ENCODE results near the gene ERMP1.
"Not testable (repeated sequence)": the region's sequence is repeated elsewhere in the genome, so short reads cannot be mapped to it uniquely, and the experiment has no call there.

Gene ERMP1

DNA sequence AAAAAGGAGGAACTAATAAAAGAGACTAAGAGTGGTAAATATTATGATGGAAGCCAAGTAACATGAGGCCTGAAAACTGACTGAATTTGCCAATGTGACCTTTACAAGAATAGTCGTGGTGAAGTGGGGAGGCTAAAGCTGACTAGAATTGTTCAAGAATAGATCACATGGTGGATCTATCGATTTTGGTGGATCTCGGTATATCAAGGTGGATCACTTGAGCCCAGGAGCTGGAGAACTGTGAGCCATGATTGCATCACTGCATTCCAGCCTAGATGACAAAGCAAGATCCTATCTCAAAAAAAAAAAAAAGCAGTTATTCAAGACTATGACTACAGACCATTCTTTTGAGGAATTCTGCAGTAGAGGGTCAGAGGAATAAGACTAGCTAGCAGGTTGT is 15.1 kb downstream of the ERMP1 start:
- no peak for DNase-seq (ENCODE audit: low spot score)

DNA sequence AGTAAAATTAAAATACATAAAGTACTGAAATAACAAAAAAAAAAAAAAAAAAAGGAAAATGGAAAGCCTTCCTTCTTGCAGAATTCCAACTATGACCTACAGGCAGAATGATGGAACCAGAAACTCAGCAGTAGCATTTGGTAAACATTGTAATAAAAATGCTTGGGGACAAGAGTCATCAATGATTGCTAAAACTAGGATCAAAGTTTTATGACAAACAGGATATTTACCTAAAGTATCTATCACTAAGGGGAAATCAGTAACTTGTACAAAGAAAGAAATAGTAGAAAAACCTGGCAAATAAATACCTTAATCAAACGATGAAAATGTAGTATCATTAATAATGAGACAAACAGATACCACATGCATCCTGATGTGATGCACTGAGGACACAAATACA is 17.5 kb downstream of the ERMP1 start:
- DNase-seq (ENCODE audit: low spot score): no peak

DNA sequence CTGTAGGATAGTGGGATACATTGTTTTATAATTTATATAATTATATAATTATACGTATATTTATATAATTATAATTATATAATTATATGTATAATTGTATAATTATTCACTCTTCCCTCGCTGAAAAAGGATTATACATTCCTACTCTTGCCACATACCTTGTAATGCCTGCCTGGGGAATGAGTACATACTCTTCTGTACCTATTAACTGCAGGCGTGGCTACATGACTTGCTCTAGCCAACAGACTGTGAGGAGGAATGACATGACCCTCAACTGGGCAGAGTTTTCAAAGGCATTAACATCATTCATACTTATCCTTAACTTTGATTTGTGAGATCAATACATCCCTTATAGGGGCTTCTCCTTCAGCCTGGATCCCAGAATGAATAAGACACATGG is 19.1 kb downstream of the ERMP1 start:
- no peak for DNase-seq (ENCODE audit: low spot score)

DNA sequence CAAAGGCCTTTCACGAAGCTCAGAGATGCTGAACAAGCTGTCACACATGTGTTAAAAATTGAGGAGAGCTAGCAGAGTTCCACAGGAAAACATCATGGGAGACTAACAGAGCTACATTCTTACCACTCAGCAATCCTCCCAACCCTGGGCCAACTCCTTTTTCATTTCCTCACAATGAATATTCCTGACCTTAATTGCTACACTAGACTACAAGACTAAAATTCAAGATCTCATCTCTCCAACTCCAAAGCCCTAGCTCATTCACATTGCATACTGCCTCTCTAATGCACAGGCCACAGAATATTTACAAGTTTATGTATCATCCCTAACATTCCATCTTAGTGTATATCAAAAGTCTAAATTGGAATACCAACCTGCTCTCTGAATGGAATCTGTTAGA is 21.2 kb downstream of the ERMP1 start:
- DNase-seq (ENCODE audit: low spot score): no peak

DNA sequence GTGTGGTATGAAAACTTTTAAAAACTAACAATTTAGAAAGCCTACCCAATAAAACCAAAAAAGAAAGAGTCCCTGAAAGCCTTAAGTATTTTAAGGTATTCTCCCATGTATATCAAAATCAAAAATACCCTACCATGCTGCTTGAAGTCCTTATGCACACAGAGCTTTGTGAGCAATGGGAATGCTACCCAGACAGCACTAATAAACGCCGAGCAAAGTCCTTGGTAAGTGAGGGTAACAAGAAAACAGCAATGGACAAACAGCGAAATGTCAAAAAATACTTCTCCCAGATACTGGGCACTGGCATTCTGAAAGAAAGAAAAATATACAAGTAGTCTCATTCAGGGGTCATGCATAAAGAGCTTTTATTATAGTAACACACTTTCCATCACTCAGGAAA is 27.4 kb downstream of the ERMP1 start:
- no peak for DNase-seq (ENCODE audit: low spot score)

DNA sequence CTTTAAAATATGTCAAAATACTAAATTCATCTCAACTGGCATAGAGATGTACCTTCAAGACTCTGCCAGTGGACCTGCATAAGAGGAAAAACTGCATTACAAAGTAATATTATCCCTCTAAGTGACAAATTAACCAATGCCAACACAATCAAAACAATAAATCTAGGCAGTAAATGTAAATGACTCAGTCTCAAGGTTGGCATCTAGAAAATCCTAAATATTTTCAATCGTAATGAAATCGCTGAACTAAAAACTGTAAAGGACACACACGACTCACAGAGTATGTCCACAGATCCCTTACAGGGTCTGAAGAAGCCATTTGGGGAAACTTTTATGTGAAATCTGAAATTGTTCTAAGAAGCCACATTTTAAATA is 31.2 kb downstream of the ERMP1 start:
- no peak for DNase-seq (ENCODE audit: low spot score)

DNA sequence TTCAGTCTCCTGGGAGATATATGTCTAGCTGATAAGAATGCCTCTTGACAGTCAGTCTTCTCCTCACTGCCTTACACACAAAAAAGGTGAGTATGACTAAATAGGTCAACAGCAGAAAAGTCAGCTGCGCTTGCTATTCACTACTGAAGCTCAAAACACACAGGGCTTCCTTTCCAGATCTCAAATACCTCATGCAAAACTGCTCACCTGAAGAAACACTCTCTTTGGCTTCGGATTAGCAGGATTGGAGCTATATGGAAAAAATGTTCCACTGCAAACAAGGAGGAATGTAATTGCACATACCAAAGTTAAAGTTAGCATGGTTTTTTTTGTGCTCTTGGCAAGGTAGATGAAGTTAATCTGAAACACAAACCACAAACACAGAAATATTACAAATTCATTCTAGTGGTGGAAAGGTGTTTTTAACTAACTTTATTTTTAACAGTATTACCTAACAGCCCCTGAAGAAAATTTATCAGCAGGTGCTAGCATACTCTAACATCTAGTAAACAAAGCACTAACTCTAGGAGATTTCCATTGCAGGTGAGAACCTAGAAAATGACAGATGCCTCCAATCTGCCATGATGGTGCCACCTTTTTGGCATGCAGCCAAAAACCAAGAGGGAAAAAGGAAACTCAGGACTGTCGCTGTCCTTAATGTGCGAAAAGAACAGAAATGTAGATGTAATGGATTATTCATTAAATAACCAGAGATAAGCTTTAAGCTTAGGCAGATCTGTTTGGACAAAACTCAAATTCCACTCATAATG is 31.8 kb downstream of the ERMP1 start:
- no peak for DNase-seq (ENCODE audit: low spot score)

DNA sequence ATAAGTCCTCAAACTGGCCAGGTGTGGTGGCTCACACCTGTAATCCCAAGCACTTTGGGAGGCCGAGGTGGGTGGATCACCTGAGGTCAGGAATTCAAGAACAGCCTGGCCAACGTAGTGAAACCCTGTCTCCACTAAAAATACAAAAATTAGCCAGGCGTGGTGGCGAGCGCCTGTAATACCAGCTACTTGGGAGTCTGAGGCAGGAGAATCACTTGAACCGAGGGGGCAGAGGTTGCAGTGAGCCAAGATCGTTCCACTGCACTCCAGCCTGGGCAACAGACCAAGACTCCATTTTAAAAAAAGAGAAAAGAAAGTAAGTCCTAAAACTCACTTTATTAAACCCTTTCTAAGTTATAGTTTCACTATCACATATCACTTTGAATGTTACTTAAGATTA is 32.5 kb downstream of the ERMP1 start:
- DNase-seq (ENCODE audit: low spot score): not testable (repeated sequence)

DNA sequence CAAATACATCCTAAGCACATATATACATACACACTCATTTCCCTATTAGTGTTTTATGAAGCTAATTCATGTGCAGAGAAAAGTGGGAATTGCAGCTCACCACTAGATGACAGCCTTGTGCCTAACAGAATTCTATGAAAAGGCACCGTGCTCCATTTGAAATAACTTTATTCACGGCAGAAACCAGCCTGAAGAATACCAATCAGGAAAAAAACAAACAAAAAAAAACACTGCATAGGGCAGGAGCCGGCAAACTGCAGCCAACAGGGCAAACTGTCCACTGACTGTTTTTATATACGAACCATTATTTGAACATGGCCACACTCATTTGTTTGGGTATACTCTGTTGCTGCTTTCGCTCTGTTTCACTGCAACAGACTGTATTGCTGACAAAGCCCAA is 33.6 kb downstream of the ERMP1 start:
- peak; percentile 14 for DNase-seq (ENCODE audit: low spot score)

DNA sequence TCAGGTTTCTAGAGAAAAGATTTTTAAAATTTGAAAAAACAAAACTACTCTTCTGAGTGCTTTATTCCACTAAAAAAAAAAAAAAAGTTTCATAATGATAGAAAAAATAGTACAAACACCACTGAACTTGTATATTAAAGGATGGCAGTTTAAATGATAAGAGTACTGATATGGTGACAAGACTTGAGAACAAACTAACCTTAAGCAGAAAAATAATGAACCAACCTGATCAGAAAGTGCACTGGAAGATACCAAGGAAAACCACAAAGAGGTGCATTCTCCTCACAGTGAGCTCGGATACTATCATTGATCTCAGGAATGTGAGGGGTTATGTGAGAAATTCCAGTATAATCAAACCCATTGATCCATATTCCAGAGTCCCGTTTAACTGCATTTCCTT is 34.3 kb downstream of the ERMP1 start:
- no peak for DNase-seq (ENCODE audit: low spot score)

DNA sequence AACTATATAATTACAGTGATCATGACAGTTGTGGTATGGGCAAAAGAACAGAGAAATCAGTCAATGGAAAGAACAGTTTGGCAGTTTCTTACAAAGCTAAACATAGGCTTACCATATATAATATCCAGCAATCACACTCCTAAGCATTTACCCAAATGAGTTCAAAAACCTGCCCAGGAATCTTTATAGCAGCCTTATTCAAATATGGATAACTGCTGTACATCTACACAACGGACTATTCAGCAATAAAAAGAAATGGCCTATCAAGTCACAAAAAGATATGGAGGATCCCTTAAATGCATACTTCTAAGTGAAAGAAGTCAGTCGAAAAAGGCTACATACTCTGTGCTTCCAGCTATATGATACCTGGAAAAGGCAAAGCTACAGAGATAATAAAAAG is 36.6 kb downstream of the ERMP1 start:
- no peak for DNase-seq (ENCODE audit: low spot score)

DNA sequence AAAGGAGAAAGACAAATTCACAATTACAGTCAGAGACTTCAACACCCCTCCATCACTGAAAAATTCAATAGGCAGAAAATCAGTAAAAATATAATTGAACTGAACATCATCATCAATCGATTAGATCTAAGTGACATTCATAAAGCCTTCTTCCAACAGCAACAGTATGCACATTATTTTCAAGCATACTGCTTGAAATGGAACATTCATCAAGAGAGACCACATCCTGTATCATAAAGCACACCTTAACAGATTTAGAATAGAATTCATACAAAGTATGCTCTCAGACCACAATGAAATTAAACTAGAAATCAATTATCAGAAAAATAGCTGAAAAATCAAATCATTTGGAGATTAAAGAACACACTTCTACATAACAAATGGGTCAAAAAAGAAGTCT is 39.1 kb downstream of the ERMP1 start:
- DNase-seq (ENCODE audit: low spot score): no peak

DNA sequence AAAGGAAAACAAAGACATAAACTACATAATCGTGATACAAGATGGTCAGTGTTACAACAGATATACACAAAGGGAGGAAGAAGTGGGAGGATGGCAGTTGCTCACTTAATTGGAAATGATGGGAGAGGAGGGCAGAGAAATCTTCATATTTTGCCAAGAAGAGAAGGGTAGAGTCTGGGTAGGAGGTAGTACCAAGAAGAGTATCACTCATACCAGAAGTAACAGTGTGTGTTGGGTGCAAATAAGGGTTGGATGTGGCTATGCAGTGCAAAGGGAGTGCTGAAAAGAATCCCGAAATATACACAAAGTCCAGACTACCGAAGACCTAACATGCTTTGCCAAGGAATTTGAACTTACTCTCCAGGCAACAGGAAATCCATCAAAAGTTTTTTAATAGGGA is 41.0 kb downstream of the ERMP1 start:
- no peak for DNase-seq (ENCODE audit: low spot score)

DNA sequence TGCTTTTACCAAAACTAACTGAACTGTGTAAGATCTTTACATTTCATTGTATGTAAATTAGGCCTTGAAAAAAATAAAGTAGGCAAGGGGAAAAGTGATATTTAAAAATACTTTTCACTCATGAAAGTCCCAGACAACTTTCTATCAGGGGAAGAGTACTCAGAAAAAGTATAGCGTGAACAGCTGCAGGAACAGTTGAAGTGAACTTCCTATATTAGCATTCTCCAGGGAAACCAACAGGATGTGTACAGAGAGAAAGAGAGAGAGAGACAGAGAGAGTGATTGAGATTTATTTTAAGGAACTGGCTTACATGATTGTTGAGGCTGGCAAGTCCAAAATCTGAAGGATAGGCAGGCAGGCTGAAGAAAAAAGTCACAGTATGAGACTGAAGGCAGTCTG is 42.0 kb downstream of the ERMP1 start:
- DNase-seq (ENCODE audit: low spot score): no peak

DNA sequence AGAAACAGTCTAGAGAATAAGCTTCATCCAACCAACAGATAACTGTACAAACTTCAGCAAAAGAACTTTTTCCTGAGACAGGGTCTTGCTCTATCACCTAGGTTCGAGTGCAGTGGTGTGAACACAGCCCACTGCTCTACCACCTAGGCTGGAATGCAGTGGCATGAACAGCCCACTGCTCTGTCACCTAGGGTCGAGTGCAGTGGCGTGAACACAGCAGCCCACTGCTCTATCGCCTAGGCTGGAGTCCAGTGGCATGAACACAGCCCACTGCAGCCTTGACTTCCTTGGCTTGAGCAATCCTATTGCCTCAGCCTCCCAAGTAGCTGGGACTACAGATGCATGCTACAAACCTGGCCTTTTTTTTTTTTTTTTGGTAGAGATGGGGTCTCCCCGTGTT is 43.4 kb downstream of the ERMP1 start:
- no peak for DNase-seq (ENCODE audit: low spot score)

DNA sequence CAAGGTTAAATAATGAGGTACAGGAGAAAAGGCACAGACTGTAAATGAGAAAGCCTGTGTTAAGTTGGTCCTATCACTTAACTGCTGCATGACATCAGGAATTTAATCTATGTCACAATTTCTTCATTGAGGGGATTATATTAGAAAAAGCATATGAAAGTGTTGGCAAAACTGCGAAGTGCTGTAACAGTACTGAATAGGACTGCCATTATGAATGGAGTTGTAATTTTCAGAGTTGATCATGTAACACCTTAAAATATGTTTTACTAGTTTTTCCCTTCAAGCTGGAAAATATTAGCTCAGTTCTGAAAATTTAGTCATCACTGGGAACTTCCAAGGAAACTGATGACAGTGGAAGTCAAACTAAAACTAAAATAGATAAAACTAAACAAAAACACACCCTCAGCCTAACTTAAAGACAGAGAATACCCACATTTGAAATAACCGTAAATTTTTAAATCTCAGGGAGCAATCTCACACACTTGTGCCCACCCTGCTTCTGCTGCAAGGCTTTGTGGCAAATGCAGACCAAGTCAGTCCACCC is 45.1 kb downstream of the ERMP1 start:
- DNase-seq (ENCODE audit: low spot score): no peak

DNA sequence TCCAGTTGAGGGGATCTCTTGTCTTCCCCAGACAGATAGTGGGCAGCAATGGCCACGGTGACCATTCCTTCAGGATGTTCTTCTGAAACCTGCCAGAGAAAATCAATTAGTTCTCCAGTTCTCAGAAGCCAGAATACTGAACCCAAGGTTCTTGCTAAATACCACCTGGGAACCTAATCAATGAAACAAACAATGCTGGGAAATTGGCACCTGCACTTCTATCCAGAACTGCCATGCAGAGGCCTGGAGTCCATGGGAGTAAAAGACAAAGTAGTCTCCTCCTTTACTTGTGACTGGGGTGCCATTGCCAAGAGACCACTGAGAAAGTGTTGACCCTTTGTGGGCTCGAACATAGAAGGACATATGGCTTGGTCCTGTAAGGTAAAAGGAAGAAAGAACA is 45.7 kb downstream of the ERMP1 start:
- DNase-seq (ENCODE audit: low spot score): no peak

DNA sequence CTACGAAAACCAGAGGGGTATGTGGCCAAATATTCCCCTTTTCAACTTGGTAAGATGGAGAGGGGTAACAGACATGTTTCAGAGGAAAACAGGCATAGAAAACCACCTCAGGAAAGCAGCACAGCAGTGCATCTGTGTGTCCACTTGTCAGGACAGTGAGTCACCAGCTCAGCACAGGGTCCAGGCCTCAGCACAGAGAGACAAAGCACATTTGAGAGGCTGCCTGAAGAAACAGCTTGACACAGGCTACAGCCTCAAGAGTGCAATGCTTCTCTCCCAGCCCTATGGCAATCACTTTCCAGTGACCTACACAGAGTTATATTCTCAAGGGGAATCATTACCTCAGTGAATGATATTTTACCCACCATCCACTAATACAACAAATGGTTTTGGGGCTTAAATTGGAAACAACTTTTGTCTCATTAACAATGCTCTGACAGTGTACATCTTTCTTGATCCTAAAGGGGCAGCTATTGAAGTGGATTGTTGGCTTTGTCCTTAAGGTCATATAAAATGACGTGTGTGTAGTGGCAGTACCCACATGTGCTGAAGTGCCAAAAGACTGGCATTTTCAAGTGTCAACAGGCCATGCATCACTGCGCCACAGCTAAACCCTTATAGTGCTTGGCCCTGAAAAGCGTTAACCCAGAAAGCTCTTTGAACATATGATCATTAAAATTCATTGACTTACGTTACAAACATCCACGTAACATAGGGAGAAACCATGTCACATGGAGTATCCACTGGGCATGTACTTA is 46.4 kb downstream of the ERMP1 start:
- no peak for DNase-seq (ENCODE audit: low spot score)

DNA sequence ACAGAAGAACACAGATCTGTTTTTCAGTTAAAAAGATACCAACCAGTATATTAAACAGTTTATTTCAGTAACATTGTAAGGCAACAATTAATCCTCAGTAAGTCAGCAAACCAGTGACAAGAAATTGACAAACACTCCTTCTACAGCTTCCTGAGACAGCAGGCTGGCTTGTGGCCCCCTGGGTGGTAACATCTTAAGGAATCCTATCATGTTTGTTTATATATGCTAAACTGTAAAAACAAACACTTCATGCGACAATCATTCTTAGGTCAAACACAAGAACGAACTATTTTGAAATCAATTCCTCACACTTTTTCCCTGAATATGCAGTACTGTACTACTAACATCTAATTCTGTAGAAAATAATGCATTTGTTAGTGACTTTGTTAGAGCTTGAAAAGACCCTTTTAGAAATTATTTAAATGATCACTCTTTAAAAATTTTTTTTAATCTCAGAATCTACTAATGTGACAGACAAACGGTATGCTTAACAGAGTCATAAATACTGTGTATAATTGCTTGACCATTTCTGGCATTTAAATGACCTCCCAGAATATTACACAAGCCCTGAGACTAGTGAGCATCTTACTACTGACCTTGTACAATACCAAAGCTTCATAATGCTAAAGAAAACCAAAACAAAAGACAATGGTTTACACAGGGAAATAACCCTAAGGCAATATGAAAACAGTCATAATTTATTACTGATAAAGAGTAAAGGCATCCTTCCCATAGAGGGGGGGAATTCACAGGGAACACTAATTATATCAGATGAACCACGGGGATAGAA is 48.2 kb downstream of the ERMP1 start:
- DNase-seq (ENCODE audit: low spot score): no peak

DNA sequence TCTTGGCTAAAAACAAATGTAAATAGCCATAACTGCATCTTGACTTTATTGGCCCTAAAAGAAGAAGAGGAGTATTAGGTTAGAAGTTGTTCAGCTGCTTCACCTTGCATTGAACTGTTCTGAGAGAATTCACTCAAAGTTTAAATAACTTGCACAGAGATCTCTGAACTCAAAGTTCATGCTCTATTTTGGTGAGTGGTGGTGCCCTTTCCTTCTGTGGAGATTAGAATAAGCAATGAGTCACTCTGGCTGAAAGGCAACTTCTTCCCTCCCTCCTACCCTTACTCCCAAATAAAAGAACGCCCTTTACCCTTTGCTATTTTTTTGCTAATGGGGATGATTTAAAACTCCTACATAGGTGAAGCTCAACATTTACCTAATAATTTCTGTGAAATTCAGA is 48.9 kb downstream of the ERMP1 start:
- no peak for DNase-seq (ENCODE audit: low spot score)

DNA sequence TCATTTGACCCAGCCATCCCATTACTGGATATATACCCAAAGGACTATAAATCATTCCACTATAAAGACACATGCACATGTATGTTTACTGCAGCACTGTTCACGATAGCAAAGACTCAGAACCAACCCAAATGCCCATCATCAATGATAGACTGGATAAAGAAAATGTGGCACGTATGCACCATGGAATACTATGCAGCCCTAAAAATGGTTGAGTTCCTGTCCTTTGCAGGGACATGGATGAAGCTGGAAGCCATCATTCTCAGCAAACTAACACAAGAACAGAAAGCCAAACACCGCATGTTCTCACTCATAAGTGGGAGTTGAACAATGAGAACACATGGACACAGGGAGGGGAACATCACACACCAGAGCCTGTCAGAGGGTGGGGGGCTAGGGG is 49.5 kb downstream of the ERMP1 start:
- not testable (repeated sequence) for DNase-seq (ENCODE audit: low spot score)

DNA sequence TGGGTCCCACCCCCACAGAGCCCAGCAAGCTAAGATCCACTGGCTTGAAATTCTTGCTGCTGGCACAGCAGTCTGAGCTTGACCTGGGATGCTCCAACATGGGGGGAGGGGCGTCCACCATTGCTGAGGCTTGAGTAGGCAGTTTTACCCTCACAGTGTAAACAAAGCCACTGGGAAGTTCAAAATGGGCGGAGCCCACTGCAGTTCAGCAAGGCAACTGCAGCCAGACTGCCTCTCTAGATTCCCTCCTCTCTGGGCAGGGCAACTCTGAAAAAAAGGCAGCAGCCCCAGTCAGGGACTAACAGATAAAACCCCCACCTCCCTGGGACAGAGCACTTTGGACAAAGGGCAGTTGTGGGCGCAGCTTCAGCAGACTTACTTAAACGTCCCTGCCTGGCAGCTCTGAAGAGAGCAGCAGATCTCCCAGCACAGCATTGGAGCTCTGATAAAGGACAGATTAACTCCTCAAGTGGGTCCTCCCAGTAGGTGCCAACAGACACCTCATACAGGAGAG is 53.2 kb downstream of the ERMP1 start:
- not testable (repeated sequence) for DNase-seq (ENCODE audit: low spot score)

DNA sequence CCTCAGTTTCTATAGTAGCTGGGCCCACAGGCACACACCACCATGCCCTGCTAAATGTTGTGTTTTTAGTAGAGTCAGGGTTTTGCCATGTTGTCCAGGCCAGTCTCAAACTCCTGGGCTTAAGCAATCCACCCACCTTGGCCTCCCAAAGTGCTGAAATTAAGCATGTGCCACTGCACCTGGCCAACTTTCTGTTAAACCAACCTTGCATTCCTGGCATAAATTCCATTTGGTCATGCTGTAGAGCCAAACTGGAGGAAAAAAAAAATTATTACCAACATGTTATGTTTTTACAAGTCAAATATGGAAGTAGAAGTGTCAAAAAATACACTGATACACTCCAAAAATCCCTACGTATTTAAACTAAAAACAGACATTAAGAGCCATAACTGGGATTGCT is 54.1 kb downstream of the ERMP1 start:
- no peak for DNase-seq (ENCODE audit: low spot score)
